GM20000 (cell line): Measurements from ENCODE around the gene VEGFA.

Experiments
- DNase-seq: peaks from one replicate; pipeline ENCODE4 v3.0.0; 2012; ENCODE audit warnings: low spot score
- TF ChIP-seq, protein P1 (sequence below): IDR thresholded peaks from 2 replicates; pipeline ENCODE4 v1.5.1; 2012; ENCODE audit warnings: mild to moderate bottlenecking, control low read depth; ENCODE audit errors: extremely low read depth, missing control alignments

The VEGFA gene

DNA sequence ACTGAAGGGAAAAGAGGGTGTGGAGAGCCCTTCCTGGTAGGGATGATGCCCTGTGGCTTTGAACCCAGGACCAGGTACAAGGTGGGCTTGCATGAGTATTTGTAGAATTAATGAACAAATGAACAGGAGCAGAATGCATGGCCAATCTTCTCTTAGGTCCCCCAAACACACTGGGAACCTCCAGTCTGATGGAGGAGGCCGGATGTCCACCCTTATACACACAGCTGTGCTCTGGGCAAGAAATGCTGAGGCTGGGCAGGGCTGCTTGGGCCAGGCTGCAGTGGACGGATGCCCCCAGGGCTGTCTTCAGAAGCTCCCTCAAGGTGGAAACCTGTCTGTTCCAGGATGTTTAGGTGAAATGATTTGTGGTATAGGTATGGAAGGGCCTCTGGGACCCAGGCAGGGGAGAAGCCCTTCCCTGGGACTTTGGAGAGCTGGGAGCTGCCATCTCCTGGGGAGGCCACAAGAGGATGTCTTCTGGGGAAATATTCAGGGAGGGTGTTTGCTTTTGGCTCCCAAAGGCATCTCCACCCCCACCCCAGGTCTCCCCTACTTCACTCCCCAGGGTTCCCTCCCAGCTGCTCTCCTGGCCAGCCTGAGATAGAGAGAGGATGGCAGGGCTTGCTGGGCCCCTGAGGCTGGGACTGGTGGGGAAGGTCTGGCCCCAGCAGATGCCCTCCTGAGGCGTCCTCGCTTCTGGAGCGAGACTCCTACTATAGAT lies 23.3 kb downstream of the VEGFA start:
- no peak for DNase-seq
- TF ChIP-seq, protein P1, sequence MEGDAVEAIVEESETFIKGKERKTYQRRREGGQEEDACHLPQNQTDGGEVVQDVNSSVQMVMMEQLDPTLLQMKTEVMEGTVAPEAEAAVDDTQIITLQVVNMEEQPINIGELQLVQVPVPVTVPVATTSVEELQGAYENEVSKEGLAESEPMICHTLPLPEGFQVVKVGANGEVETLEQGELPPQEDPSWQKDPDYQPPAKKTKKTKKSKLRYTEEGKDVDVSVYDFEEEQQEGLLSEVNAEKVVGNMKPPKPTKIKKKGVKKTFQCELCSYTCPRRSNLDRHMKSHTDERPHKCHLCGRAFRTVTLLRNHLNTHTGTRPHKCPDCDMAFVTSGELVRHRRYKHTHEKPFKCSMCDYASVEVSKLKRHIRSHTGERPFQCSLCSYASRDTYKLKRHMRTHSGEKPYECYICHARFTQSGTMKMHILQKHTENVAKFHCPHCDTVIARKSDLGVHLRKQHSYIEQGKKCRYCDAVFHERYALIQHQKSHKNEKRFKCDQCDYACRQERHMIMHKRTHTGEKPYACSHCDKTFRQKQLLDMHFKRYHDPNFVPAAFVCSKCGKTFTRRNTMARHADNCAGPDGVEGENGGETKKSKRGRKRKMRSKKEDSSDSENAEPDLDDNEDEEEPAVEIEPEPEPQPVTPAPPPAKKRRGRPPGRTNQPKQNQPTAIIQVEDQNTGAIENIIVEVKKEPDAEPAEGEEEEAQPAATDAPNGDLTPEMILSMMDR = no peak

DNA sequence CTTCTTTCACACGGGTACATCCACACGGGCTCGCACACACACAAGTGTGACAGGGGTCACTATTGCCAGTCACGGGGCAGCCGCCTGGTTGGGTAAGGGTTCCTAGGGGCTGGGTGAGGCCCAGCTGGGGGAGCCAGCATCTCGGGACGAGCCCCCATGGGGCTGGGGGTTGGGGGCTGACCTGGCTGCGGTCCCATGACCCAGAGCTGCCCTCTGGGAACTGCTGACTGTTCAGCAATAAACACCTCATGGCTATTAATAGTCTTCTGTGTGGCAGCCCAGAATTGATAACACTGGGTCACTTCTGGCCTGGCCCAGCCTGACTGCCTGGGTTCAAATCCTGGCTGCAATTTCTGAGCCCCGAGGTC lies 23.8 kb downstream of the VEGFA start:
- TF ChIP-seq, protein P1 = no peak

DNA sequence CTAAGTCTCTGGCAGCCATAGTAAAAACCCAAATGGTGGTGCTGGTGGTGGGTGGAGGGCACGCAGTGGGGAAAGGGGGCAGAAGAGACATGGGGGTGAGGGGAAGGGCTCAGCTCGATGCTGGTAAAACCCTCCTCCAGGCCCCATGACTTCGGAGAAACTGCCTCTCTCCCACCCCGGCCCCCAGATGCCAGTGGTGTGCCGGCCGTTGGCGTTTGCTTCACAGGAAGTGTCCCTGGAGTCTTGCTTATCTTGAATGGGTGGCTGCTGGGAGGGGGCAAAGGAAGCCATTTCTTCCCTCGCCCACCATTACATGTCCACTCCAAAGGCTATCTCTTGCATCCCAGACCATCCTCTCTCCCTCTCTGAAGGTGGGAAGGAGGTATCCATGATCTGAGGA lies 25.4 kb downstream of the VEGFA start:
- DNase-seq = no peak

More for the DNA sequence above, 23.8 kb downstream of the VEGFA start:
- DNase-seq = no peak

DNA sequence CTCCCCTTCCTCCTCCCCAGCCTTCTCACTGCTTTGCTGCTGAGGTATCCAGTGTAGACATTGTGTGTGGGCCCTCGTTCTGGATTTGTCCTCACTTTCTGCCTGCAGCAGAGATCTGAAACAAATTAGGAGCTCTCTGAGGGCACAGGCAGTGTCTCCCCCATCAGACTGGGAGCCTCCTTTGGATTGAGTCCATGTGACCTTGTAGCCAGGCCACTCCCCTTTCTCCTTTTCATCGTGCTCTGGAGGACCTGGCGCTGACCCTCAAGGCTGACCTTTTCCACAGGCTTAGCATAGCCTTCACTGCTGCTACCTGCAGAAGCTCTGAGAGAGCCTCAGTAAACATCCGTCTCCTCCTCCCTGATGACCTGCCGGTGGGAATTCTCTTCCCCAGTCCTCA lies 26.2 kb downstream of the VEGFA start:
- TF ChIP-seq, protein P1 = no peak
- DNase-seq = no peak

More for the DNA sequence above, 25.4 kb downstream of the VEGFA start:
- TF ChIP-seq, protein P1 = no peak

DNA sequence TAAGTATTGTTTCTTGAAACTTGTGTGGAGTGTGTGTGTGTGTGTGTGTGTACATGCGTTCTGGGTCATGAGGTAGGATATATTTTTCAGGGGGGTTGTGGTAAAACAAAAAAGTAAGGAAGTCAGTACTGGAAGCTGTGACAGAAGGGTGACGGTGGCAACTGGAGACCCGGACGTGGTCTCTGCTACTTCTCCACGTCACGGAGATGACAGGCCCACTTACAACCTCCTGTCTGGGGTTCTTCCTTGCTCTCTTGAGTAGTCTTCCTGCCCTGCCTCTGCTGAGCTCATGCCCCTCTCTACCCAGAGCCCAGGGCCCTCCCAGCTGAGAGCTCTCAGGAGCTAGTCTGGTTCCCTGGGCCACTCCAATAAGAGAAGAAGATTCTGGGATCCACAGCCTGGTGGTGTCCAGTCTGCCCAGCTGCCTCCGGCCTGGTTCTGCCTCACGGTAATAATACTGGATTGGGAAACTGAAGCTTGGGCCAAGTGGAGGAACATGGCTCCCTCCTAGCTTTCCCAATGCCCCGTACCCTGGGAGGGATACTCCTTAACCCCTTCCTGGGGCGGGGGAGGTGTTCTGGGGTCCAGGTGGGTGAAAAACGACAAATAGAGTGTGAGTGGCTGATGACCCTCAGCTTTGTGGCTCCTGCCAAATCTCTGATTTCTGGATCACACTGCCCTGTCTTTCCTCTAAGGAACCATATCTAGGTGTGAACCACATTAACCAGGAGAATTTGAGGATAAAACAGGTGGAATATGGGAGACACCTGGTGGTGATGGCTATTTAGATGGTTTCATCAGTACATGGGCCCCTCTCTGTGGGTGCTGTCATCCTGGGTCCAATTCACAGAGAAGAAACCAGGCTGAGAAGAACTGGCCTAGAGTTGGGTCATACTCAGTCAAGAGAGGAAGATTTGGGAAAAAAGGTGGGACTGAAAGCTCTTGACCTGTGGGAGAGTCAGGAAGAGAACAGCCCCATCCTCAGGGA lies 27.2 kb downstream of the VEGFA start:
- TF ChIP-seq, protein P1 = no peak

DNA sequence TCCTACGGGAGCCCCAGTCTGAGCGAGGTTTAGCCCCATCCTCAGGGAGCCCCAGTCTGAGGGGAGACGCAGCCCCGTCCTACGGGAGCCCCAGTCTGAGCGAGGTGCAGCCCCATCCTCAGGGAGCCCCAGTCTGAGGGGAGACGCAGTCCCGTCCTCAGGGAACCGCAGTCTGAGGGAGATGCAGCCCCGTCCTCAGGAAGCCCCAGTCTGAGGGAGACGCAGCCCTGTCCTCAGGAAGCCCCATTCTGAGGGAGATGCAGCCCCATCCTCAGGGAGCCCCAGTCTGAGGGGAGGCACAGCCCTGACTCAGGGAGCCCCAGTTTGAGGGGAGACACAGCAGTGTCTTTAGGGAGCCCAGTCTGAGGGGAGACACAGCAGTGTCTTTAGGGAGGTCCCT lies 27.9 kb downstream of the VEGFA start:
- no peak for DNase-seq
- TF ChIP-seq, protein P1 = no peak

More for the DNA sequence above, 27.2 kb downstream of the VEGFA start:
- no peak for DNase-seq
